Stimulated activated CD8-positive, alpha-beta memory T cell treated with anti-CD3 and anti-CD28 coated beads, Interleukin-15, amount 100 ng/mL, for 48 hours (primary cell): ENCODE measurements around the gene NFIA.

ENCODE experiments used
- DNase-seq, 2 donors: peaks; one replicate each; pipeline ENCODE4 v3.0.0-alpha.2; 2020; ENCODE audit warnings: low read depth in 2 of 2

The NFIA gene

DNA sequence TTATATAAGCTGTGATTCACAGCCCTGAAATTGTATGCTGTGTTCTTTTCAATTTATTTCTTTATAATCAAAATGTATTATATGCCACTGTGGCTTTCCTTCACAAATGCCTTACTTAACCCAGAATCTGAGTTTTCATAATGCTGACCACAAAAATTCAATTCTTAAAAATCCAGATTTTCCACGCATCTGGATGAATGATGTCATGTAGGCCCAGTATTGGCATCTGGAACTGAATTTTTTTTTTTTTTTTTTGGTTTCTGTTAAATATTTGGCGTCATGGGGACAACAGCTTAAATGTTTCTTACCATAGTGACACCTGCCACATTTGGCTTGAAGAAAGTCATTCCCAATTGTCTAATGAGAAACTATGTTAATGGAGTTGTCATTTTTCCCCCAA lies 345.8 kb downstream of the NFIA start:
- DNase-seq, result no peak

DNA sequence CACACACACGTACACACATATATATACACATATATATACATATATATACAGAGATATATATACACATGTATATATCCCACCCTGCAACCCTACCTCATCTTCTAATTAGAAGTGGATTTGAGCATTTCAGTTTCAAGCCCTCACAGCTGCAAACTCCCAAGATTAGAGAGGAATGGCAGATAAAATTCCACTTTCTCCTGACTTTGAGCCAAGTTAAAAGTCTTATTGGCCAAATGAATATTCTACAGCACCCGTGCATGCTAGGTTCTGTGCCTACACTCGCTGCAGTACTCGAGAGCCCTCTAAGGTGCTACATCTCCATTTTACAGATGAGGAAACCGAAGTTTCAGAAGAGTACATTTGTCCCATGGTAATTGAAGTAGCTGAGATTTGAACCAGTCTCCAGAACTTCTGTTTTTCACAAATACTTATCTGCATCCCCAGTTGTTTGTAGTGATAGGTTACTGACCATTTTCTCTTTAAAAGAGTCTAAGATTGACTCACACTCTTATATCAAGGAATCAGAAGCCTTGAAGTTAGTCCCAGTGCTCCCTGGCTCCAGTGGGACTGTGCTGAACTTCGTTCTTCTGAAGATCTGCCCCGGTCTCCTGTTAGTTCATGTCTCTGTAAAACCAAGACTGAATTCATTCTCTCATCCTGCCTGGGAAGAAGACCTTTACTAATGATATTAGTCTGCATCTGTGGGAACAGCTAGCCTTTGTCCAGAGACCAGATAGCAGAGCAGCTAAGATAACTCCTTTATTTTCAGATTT lies 350.4 kb downstream of the NFIA start:
- no peak for DNase-seq

DNA sequence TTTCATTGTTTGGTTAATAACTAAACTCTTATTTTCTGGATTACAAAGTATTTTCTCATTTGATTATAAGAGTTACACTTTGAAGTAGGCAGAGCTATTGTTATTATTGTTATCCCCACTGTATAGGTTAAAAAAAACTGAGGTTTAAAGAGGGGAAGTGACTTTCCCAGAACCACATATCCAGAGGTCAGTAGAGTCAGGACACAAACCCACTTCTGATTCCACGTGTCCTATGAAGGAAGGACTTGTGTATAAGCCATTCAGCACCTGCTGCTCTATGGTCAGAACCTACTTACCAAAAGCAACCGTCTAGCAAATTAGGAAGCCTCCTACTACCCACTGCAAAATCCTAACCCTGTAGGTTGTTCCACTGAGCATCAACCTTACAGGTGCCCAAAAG lies 351.3 kb downstream of the NFIA start:
- no peak for DNase-seq

DNA sequence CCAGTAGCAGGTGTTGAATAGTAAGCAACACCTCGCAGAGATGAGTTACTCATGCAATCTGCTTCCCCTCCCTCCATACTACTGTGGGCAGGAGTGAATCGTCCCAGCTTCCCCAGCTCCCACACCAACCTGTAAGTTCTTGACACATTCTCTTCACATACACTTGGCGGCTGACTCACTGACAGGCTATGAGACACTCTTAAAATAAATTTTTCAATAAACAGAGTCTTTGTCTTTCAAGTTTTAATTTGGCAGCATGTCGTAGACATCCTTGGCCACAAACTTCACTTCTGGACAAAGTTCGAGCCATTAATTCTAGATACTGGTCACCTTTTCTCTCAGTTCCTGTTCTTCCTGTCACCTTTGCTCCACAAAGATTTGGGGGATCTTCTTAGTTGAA lies 351.9 kb downstream of the NFIA start:
- DNase-seq, result no peak

DNA sequence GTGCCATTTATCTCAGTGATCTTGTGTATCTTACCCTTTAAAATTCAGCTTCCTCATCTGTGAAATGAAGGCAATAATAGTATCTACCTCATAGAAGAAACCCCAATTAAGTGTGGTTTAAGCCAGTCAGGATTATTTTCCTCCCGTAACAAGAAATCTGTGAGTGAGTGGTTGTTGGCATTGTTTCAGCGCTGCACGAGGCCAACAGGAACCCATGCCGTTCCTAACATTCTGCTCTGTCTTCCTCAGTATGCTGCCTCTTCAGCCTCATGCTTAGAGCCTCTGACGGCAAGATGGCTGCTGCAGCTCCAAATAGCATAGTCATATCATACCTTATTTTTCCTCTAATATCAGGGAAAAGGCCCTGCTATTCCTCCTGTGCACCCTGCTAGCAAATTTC lies 352.9 kb downstream of the NFIA start:
- no peak for DNase-seq

DNA sequence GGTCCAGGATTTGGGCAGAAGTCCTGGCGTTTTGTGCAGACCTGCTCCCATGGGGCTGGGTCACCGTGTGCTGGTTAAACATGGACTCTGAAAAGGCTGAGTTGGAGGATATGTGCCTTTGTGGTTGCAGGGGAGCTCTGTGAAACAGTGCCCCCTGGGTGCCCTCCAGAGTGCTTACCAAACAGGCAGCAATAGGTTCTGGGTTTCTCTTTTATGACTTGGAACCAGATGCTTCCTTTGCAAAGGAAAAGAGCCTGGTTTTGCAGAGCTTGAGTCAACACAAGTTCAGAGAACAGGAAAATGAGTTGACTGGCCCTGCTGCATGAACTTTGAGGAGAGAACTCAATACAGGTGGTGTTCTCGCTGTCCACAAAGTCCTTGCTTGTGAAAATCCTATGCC lies 353.7 kb downstream of the NFIA start:
- DNase-seq, result no peak

DNA sequence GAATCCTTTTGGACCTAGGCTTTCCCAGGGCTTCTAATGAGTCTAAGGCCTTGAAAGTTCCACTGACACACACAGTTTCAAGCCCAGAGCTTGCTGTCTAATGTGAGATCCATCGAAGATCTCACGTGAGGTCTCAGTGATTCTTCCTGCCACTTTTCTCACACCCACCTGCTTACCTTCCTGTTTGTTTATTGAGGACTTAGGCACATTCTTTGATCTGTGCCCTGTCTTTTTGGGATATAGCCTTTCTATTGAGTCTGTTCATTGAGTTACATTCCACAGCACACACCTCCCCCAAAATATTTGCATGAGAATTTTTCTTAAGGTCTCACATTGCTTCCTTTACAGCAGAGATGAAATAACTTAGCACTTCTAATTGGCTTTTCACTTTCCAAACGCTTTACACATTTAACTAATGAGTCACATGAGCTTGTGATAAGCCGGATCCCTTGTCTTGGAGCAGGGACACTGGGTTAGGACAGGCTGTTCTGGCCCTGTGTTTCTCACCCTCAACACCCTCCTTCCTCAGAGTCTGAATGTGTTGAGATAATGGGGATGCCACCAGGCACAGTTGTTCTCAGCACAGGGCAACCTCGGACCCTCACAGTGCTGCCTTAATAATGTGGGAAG lies 354.2 kb downstream of the NFIA start:
- no peak for DNase-seq

DNA sequence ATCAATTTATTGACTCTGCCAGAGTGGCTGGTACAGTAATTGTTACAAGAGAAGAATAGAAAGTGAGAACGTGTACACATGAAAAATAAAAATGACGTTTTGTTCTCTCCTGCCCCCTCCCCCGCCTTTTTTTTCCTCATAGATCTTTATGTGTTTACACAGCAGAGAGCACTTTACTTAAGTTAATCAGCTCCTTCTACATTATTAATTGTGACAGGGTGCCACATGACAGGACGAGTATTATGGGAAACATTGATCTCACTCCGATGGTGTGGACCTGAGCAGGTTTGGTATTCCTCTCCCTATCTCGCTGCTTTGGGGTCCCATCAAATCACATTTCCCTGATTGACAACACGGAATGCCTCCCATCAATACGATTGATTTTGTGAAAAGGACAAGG lies 356.9 kb downstream of the NFIA start:
- DNase-seq, result no peak

DNA sequence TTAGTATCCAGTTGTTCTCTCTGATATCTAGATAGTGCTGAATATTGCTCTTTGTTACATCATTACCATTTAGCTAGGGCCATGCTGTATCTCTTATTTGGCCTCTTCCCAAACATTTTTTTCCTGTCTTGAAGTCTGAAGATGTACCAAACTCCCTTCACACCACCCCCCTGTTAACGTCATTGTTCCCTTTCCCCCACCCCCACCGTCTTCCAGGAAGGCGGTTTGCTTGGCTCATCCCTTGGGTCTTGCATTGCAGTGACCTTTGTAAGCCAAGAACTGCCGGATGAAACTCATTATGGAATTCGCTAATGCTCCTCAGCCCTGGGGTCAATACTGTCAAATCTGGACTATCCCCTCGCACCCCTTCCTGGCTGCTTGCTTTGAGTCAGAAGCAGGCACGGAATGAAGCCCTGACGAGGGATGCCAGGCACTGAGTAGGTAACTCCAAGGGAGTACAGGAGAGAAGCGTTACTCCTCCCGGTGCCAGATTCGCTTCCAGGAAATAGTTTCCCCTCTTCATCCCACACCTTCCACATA lies 359.4 kb downstream of the NFIA start:
- no peak for DNase-seq

DNA sequence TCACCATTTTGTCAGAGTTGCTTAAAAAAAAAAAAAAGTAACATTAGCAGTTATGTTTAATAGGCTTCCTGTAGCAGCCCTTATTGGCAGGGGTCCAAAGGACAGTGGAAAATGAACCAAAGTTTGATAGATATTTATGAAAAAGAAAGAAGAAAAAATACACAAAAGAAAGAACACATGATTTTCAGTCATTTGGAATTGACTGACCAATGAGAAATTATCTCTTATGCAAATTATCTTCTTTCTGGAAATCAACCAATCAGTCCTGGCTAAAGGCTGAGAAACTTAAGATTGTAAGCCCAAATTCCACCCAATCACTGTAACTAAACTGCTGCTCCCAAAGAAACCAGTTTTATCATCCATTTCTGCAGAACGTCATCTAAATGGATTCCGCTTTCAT lies 360.2 kb downstream of the NFIA start:
- no peak for DNase-seq

DNA sequence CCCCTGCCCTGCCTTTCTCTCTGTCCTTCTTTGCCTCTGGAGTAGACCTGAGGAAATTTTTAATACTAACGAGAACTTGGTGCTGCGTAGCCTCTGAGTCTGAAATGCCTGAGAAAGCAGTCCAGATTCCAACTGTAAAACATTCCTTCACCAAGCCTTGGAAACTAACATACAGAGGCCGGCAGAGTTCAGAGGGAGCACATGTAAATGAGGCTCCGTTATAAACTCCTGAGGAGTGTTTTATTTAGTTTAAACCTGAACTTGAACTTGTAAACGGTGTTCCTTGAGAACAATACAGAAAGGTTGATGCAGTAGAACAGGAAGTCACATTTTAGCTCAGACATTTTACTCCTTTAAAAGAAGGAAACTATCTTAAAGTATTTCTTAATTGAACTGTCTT lies 361.9 kb downstream of the NFIA start:
- DNase-seq, result no peak

DNA sequence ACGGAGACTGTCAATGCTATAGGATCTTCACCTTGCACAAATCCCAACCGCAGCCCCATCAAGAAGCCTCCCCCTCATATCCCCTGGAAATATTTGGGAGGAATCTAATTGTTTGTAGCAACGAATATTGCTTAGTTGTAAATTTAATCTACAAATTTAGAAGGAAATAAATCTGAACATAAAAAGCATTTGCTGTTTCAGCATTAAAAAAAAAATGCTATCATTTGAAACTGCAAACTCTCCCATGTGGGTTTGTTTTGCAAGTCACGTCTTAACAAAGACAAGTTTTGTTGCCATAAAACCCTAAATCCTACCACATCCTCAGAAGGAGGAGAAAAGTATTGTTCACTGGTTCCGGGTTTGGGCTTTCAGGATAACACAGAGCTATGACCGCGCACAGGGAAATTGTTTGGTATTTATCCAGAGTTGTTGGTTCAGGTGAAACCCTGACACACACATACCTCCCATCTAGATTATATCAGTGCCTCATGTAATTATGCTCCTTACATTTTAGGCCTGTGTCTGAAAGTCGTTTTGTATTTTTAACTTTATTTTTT lies 363.0 kb downstream of the NFIA start:
- DNase-seq, result no peak

DNA sequence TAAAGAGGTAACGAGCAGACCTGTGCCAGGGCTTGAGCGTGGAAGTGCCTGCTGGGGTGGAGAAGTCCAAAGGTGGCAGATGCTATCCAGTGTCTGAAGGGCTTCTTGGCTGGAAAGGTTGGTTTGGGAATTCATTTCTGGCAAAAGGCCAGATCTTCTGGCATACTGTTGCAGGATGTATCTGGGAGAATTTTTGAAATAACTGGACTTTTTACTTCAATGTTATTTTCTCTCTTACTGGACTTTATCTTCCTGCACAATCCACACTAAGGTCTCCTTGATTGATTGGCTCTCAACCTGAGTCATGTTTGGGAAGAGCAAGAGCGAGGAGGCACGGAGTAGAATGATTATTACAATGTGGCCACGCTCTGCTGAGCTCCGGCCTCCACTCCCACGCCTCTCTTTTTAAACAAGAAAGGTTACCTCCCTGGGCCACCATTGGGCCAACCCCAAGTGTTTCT lies 364.2 kb downstream of the NFIA start:
- DNase-seq, result no peak

DNA sequence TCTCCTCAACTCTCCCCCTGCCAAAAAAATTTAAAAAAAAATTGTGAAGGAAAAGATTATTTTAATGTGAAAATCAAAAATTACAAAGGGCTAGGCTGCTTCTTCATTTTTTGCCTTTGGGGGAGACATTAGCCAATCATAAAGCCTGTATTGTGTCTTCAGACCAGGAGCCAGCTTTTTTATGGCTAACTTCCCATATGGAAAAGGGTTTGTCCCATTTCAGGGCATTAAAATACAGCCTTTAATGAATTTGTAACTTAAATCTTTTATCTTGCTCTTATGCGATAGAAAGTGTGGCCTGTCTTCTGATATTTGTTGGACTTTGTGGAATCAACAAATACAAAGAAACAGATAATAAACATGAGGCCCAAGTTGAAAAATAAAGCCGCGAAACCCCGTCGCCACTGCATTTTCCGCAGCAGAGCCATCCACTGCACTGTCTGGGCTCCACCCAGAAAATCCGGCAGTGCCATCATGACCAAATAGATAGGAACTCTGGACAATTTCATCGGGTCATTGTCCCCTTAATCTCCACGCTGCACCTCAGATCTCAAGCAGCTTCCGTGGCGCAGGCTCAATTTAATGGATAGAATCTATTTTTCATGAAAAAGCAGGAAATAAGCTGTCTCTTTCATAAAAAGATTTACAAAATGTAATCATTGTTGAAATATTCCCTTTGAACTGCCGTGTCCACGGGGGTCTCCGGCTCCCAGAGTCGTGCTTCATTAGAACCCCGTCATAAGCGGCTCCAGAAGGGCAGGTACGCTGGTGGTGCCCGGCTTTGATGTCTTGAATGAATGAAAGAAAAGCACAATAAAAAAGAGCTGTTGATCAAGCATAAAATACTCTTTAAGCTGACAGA lies 365.0 kb downstream of the NFIA start:
- DNase-seq, result no peak

DNA sequence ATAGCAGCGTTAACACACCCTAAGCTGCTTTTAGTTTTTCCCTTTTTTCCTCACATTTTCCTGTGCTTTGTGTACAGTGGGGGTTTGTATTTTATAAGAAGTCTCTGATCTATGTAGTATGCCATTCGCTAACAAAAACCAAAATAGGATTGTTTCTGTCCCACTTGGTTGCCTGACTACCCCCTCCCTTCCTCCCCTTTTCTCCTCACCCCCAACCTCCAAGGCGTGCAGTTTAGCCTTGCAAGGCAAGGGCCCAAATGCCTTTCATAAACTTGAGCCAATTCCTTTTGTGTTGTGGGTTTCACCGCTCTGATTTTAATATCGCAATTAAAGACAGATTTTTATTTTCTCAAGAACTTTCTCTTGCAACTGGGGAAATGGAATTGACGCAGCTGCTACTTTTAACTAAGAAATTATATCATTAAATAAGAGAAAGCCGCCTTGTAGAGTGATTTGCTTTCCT lies 365.6 kb downstream of the NFIA start:
- no peak for DNase-seq

DNA sequence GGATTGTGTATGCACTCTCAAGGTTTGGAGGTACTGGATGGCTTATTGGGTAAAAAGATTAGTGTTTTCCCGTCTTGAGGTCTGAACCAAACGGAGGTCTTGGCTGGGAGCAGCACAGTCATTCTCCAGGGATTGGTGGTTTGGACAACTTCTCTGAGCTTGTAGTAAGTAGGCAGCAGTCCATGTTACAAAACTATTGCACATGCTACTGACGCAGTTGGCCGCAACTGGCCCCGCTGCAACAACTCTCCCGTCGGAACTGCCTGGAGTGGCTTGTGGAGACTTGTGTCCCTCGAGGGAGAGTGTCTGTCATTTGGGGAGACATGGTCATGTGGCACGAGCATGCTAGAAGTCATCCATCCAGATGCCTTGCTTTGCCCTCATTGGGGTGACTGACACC lies 366.6 kb downstream of the NFIA start:
- DNase-seq, result no peak

DNA sequence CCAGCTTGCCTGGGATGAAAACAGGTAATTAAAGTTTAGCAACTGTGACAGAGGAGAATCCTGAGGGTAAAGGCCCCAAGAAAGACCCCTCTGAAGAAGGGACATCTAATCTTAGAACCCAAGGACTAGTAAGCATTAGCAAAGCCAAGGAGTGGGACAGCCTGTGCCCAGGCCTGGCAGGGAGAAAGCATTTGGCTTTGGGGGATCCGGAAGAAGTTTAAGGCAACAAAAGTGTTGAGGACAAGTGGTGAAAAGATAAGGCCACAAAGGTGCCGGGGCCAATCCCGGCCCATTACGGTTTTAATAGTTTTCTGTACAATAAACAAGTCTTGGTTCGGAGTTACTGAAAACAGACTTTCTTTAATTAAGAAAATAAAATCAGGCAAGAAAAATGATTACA lies 367.0 kb downstream of the NFIA start:
- DNase-seq, result no peak

DNA sequence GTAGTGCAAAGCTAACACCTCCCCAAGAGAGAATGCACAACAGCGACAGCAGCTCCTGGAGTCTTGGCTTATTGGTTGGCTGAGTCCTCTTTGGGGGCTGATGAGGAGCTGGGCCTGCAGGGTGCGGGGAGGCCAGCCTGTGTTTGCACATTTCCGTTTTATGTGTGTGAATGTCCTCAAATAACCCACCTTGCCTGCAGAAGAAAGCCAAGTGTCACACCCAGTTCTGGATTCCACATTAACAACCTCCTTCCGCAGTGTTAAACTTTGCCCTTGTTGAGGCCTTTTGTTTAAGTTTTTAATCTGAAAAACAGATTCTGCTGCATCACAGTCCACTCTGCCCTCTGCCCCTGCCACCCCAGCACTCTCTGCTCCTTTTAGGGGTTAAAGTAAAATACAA lies 368.1 kb downstream of the NFIA start:
- DNase-seq, result no peak

DNA sequence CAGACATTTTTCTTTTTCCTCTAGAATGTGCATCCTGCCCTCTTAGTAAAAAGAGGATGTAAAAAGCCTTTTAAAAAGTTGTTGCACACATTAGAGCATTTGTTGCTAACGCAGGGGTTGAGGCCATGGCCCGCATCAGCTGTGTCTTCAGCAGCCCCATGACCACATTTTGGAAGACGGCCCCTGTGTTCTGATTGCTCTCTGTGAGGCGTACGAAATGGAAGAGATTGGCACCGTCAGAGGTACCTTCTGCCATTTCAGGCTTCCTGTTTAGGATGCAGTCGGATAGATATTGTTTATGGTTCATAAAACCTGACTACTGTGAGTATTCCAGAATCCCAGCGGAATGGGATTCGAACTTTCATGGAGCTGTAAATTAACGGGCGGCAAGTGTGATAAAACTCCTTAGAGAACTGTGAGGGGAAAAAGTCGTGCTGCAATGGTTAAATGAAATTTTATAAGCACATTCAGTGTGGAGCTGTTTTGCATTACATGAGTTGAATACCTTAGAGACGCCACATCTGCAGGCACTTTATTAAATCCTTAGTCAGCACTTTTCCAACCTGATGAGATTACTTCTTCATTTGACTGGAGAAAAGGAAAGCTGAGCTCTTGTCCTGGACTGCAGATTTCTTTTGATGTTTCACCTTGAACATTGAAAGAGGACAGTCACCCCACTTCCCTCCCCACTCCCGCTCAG lies 368.7 kb downstream of the NFIA start:
- DNase-seq, result no peak

DNA sequence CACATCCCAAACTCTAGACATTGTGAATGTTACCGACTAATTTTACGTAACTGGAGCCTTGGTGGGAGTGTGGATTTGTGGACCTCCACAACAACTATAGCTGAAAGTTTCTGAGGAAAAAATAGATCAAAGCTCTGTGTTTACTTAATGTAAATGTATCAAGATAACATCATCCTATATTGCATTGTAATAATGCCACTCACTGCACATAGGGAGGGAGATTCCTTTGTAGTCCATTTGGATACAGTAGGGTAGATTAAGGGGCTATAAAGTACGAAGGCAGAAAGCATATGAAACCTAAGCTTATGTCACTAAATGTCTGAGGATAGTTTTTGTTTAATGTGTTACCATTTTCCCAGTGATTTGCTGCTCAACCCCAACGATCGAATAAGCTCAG lies 369.2 kb downstream of the NFIA start:
- DNase-seq, result no peak
